ENCODE results near the gene DNTT. TPM values are rescaled to one million over a fixed set of nuclear protein-coding genes. Genes with fewer than 3 reads are reported as not detected.

The DNTT gene
- total RNA-seq, 4 donors from 2014 or later, result not detected

DNA sequence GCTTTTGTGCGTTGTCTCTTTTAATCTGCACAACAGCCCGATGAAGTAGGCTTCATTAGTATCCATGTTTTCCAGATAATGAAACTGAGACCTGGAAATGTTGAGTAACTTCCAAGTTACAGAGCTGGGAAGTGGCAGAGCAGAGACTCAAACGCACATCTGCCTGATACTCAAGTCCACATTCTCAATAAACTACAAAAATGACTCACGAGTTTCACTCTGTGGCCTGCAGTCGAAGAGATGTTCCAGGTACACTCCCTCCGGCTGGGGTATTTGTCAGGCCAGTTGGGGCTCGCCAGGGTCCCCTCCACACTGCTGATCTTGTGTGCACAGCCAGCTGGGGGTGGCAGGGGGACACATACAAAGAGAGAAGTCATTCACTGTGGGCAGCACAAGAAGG lies 72.2 kb downstream of the DNTT start:
- DNase-seq, result no peak
- Histone ChIP-seq H3K4me1 (peaks cover 0 to 16% (median 0%) of the 10 kb centered on the region in 4 donors), H3K9me3 (no peaks in the 10 kb centered on the region)

DNA sequence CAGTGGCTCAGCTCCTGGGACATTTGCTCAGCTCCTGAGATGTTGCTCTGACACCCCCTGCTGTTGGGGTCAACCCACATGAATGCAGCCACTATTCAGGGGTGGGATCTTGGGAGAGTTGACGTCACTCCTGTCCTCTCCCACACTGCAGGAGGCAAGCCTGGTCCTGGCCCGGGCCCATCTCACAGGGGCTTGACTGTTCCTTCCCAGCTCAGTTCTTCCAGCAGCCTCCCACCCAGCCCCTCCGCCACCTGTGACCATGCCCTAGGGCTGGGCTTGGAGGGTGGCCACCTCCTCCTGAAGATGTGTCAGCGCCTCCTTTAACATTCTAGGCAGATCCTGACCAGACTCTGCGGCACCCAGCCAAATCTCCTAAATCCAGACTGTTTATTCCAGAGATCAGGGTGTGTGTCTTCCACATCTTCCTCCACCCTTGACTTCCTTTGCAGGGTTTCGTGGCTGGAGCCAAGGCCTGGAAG lies 73.6 kb downstream of the DNTT start:
- TF ChIP-seq, protein P1, sequence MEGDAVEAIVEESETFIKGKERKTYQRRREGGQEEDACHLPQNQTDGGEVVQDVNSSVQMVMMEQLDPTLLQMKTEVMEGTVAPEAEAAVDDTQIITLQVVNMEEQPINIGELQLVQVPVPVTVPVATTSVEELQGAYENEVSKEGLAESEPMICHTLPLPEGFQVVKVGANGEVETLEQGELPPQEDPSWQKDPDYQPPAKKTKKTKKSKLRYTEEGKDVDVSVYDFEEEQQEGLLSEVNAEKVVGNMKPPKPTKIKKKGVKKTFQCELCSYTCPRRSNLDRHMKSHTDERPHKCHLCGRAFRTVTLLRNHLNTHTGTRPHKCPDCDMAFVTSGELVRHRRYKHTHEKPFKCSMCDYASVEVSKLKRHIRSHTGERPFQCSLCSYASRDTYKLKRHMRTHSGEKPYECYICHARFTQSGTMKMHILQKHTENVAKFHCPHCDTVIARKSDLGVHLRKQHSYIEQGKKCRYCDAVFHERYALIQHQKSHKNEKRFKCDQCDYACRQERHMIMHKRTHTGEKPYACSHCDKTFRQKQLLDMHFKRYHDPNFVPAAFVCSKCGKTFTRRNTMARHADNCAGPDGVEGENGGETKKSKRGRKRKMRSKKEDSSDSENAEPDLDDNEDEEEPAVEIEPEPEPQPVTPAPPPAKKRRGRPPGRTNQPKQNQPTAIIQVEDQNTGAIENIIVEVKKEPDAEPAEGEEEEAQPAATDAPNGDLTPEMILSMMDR (IDR thresholded peaks at IDR 0.05), result no peak
- TF ChIP-seq POLR2A (IDR thresholded peaks at IDR 0.05), result no peak
- H3K4me1 ChIP-seq, result peaks cover 0 to 16% (median 0%) of the 10 kb centered on the region in 4 donors
- DNase-seq, result no peak
- no peaks in the 10 kb centered on the region for H3K9me3 ChIP-seq
- no peaks in the 10 kb centered on the region for H3K27me3 ChIP-seq
- H3K4me3 ChIP-seq, result no peak overlapping the region
- H3K27ac ChIP-seq, result no peak overlapping the region
- no peaks in the 10 kb centered on the region for H3K36me3 ChIP-seq

More for the DNA sequence above, 72.2 kb downstream of the DNTT start:
- Histone ChIP-seq H3K4me3 (no peak overlapping the region), H3K27me3 (no peaks in the 10 kb centered on the region), H3K27ac (no peak overlapping the region), H3K36me3 (no peaks in the 10 kb centered on the region)
- TF ChIP-seq, protein P1 (IDR thresholded peaks at IDR 0.05), result no peak
- TF ChIP-seq POLR2A (IDR thresholded peaks at IDR 0.05), result no peak

DNA sequence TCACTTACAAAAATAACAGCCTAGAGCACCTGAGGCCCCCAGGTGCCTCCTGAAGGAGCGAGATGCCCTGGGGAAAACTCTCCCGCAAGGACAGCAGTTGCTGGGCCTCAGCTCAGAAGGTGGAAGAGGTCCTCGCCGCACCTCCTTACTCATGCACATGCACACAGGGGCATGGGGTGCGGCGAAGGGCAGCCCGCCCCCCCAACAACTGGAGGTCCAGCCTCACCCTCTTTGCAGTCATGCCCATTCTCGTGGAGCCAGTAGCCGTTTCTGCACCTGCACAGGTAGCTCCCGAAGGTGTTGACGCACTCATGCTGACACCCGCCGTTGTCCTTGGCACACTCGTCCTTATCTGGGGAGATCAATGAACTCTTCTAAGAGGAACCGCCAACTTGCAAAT lies 74.5 kb downstream of the DNTT start:
- no peak for TF ChIP-seq POLR2A (IDR thresholded peaks at IDR 0.05)
- TF ChIP-seq, protein P1 (IDR thresholded peaks at IDR 0.05), result no peak
- Histone ChIP-seq H3K4me3 (no peak overlapping the region), H3K9me3 (no peaks in the 10 kb centered on the region), H3K4me1 (peaks cover 0 to 16% (median 0%) of the 10 kb centered on the region in 4 donors), H3K27me3 (no peaks in the 10 kb centered on the region), H3K27ac (no peak overlapping the region), H3K36me3 (no peaks in the 10 kb centered on the region)
- no peak for DNase-seq

DNA sequence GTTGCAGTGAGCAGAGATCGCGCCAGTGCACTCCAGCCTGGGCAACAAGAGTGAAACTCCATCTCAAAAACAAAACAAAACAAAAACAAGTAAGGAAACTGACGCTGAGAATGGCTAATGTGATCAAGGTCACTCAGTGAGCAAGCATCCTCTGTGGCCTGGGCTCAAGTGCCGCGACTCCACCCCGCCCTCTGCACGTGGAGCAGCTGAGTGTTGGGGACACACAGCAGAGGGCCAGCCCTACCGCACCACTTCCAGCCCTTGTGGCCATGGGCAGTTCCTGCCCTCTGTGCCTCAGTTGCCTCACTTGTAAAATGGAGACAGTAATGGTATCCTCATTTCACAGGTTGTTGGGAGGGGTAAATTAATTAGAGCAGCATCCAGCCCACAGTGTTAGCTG lies 75.5 kb downstream of the DNTT start:
- Histone ChIP-seq H3K27ac (no peak overlapping the region), H3K4me3 (no peak overlapping the region), H3K27me3 (no peaks in the 10 kb centered on the region), H3K9me3 (no peaks in the 10 kb centered on the region), H3K4me1 (peaks cover 0 to 14% (median 0%) of the 10 kb centered on the region in 4 donors), H3K36me3 (no peaks in the 10 kb centered on the region)
- TF ChIP-seq, protein P1 (IDR thresholded peaks at IDR 0.05), result no peak
- no peak for TF ChIP-seq POLR2A (IDR thresholded peaks at IDR 0.05)
- no peak for DNase-seq

DNA sequence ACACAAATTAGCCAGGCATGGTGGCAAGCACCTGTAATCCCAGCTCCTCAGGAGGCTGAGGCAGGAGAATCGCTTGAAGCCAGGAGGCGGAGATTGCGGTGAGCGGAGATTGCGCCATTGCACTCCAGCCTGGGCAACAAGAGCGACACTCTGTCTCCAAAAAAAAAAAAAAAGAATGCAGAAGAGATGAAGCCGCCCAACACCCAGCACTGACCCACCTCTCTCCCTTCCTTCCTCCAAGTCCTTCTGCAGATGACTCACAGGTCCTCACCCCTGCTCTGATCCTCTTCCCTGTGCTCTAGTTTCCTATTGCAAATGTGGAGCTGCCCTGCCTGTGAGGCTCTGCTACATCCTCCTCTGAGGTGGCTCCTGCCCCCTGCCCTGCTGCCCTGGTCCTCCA lies 76.6 kb downstream of the DNTT start:
- Histone ChIP-seq H3K4me1 (peaks cover 0 to 10% (median 0%) of the 10 kb centered on the region in 4 donors), H3K9me3 (no peaks in the 10 kb centered on the region), H3K27me3 (no peaks in the 10 kb centered on the region), H3K27ac (no peak overlapping the region), H3K36me3 (no peaks in the 10 kb centered on the region), H3K4me3 (no peak overlapping the region)
- DNase-seq, result no peak
- no peak for TF ChIP-seq POLR2A (IDR thresholded peaks at IDR 0.05)
- TF ChIP-seq, protein P1 (IDR thresholded peaks at IDR 0.05), result no peak

DNA sequence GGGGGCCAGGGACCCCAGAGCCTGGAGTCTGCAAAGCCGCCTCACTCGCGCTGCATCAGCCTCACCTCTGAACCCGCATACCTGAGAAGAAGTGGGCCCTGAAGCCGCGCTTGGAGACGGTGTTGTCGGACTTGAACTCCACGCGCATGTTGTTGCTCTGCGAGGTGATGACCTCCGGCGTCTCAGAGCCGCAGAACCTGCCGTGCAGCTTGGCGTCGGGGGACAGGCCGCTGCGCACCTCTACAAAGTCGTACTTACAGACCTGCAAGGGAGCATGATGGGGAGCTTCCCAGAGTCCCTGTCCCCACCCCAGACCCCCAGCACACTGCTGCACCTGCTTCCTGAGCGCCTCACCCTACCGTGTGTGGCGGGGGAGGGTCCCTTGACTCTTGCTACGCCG lies 80.3 kb downstream of the DNTT start:
- no peak for DNase-seq
- no peaks in the 10 kb centered on the region for H3K27me3 ChIP-seq
- H3K9me3 ChIP-seq, result no peaks in the 10 kb centered on the region
- H3K4me3 ChIP-seq, result no peak overlapping the region
- no peaks in the 10 kb centered on the region for H3K36me3 ChIP-seq
- no peak overlapping the region for H3K27ac ChIP-seq
- H3K4me1 ChIP-seq, result peaks cover 0 to 4% (median 0%) of the 10 kb centered on the region in 4 donors
- TF ChIP-seq, protein P1 (IDR thresholded peaks at IDR 0.05), result no peak
- TF ChIP-seq POLR2A (IDR thresholded peaks at IDR 0.05), result no peak

Measured in Peyer's patch (tissue), 4 donors.